HG02763 (cell line): ENCODE data around the gene ISCA2.
"Not testable (repeated sequence)": the region's sequence is repeated elsewhere in the genome, so short reads cannot be mapped to it uniquely, and the experiment has no call there.

ENCODE experiments used
- ATAC-seq: cut with Tn5 transposase; IDR thresholded peaks from one replicate; pipeline ENCODE4 v1.9.1; 2021; ENCODE audit warnings: mild to moderate bottlenecking, moderate library complexity; ENCODE audit not compliant: unreplicated experiment

The ISCA2 gene

DNA sequence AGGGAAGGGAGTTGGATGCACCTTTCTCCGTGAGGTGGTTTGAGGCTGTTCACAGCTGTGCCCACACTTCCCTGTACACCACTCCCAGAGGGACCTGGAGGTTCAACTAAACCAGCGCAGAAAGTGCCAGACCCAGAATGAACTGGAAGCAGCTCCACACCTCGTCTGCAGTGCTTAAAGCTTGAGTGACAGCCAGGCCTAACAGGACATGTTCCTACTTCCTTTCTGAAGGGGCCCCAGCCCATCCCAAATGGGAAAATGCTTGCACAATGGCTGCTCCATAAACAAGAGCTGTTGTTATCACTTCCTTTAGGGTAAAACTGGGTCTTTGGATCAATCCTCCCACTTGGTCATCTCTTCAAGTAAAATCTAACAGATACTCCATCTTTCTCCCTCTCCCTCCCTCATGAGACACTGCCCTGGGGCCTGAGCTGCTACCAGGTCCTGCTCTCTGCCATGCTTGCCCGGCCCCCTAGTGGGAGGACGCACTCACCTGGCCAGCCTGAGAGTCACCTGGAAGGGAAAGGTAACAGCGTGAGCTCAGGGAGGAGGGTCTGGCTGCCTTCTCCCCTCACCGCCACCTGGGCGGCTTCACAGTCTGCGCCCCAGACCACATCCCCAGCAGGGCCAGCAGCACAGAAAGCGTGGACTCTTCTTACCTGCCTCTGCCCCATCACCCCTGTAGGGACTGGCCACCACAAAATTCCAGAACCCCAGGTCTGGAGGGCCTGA, 33.5 kb downstream of the ISCA2 start:
- ATAC-seq: no peak

DNA sequence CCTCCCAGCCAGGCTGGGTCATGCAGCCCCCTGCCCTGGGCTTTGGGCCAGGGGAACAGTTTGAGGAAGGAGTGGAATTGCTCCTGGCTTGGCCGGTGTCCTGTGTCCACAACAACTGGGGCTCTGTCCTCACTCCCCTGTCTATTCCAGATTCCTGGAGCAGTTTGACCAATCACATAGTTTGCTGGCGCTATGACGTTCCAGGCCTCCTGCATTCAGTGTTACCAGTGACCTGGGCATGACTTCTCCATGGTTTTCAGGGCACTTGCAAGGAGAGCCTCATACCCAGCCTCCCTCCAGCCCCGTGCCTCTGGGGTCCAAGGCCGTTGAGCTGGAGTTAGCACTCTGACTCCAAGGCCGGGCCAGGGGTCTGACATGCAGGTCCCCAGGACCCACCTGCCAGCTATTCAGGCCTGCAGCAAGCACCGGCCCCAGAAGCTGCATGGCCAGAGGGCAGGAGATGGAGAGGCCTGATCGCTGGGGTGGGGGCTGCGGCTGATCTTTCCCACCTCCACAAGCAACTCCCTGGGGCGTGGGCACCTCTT, 34.2 kb downstream of the ISCA2 start:
- ATAC-seq: no peak

DNA sequence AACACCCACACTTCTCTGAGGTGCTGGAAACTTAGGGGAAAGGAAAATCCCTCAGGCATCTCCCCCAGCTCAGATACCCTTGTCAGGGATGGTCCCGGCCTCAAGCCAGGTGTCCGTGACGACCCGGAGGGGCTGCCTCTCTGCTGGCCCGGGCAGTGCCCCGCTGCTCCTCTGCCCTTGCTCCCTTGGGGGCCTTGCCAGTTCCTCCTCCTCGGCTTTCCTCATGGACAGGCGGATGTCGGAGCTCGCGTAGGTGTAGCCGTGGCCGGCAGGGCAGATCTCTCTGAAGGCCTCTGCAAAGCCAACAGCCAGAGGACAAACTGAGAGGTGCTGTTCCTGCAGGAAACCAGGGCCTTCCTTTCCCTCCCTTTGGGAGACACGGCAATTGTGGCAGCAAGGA, 34.8 kb downstream of the ISCA2 start:
- no peak for ATAC-seq

DNA sequence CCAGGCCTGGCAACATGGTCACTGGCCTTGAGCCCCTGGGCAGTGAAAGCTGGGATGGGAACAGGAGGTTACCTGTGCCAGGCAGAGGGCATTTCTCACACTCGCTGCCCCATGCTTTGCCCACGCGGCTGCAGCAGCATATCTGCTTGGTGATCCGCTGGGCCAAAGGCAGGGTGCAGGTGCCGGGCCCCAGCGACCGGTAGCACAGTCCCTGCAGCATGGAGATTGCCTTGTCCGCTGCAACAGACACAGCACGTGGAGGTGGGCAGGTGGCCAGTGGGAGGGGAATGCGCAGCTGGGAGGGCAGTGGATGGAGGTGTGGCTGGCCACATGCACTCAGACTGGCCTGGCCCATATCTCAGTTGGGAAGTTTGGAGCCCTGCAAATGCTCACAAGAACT, 35.3 kb downstream of the ISCA2 start:
- no peak for ATAC-seq

DNA sequence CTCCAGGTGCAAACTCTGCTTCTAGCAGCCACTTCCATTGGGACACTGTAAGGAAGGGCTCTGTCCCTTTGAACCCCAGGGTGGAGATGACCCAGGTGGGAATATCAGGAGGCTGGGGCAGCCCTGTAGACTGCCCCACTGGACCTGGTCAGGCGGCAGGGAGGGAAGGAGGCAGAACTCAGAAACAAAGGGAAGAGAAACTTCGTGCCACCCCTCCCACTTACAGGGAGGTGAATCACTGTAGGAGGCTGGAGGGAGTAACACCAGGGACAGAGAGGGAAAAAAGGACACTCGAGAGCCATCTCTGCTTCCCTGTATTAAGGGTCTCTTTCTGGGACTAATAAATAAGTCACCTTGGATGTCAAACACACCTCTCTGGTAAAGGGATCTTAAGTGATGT, 37.4 kb downstream of the ISCA2 start:
- ATAC-seq: no peak

DNA sequence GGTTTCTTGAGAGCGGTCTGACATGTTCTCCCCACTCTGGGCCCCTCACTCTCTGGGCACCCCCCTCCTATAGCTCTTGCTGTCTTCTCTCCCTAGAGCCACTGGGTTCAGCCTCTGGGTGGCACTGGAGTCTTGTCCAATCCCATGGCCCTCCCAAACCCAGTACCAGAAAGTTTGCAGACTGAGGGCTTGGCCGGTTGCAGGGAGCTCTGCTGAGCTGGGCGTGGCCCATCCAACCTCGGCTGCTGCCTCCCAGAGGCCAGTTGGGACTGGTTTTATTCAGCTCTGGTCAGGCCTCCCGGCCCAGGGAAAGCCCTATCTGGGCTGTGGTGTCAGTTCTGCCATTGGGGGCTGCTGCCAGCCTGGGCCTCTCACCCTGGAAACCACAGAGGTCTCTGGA, 37.9 kb downstream of the ISCA2 start:
- ATAC-seq: no peak

DNA sequence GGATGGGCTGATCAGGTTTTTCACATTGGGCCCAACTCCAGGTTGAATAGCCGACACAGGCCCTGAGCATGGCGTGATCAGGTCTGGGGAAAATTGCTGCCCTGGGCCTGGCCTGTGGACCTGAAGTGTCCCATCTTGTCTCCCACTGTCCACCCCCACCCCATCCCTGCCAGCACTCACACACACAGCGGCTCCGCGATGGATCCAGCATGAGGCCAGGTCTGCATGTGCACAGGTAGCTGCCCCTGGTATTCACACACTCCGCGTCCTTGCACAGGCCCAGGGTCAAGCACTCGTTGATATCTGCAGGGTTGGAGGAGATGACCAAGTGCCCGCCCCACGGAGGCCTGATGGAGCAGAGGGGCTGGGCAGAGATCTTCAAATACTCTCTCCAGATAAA, 38.7 kb downstream of the ISCA2 start:
- no peak for ATAC-seq

DNA sequence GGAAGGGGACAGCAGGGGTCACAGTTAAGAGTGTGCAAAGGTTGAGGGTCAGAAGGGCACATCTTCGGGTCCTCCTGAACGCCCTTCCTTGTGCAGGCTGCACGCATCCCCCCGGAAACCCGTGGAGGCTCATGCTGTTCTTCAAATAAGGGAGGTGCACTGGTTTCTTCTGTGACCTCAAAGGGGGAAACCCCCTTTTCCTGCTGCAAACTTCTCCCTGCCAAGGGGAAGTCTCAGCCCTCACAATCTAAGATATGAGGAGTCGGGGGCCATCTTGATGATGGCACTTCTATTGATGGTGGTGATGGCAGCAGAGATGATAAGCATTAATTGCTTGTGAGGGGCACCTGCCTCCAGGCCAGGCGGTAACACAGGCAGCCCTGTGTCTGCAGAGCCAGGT, 40.0 kb downstream of the ISCA2 start:
- ATAC-seq: no peak

DNA sequence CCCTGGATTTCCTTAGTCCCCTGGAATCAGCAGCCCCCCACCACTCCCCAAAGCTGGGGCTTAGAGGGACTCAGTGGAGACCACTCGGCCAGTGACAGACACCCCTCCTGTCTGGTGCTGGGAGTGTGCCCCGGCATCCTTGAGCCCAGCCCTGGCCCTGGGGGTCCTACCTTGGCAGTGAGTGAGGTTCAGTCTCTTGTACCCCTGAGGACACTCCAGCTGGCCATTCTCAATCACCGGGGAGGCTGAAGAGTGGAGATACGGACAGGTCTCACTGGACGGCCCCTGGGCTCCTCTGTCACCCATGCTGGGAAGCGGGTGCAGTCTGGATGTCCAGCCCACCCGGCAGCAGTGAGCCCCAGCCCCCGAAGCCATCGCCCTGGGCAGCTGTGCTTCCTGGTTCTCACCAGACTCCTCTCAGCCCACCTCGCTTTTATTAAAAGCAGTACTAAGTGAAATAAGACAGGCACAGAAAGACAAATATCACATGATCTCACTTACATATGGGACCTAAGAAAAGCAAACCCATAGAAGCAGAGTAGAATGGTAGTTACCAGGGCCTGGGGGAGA, 42.3 kb downstream of the ISCA2 start:
- no peak for ATAC-seq

DNA sequence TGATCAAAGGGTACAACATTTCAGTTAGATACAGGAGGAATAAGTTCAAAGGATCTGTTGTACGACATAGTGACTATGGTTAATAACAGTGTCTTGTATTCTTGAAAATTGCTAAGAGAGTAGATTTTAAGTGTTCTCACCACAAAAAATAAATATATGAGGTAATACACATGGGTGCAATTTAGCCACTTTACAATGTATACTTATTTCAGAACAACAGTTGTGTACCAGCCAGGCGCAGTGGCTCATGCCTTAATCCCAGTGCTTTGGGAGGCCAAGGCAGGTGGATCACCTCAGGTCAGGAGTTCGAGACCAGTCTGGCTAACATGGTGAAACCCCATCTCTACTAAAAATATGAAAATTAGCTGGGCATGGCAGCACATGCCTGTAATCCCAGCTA, 42.8 kb downstream of the ISCA2 start:
- ATAC-seq: not testable (repeated sequence)

DNA sequence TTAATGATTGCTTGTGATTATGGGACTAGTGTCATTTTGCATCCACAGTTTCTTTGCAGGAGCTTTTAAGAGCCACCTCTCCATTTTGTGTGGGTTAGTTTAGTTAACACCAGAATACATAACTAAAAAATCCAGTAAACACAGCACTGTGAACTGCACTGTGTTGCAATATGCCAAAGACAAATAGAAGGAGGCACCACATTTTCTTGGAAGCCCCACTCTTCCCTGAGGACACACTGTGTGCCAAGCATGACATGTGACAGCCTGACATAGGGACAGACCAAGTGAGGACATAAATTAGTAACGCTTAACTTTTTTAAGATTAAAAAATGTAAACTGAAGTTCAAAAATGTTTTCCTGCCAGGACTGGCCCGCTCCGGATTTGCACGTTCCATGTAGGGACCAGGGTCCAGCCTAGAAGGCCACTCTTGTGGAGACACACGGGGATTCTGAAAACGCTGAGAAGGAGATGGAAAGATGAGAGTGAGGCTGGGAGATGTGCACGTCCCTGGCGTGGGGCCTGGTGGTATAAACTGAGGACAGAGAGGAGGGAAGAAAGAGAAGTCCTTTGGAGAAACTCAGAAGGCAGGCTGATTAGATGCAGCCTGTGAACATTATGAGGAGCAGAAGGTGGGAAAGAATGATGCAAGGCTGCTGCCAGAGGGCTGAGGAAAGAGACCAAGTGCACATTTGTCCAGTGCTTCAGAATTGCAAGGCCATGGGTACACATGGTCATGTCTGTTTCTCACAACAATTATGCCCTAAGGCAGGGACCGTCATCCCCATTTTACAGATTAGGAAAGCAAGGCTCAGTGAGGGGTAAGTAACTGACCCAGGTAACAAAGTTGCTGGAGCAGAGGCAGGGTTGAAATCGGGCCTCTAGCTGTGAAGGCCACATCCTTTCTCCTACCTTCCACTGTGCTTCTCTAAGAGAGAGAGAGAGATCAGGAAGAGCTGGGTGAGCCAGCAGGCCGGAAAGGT, 45.1 kb downstream of the ISCA2 start:
- ATAC-seq: no peak

DNA sequence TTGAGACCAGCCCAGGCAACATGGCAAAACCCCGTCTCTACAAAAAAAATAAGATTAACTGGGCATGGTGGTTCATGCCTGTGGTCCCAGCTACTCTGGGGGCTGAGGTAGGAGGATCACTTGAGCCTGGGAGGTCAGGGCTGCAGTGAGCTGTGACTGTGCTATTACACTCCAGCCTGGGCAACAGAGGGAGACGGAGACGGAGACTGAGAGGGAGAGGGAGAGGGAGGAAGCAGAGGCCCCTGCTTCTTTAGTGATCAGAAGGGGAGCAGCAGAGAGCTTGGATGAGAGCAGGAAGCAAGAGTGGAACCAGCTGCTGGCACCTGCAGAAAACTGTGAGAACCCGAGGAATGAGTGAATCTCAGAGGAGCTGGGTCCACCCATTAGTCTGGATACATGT, 45.9 kb downstream of the ISCA2 start:
- ATAC-seq: no peak

DNA sequence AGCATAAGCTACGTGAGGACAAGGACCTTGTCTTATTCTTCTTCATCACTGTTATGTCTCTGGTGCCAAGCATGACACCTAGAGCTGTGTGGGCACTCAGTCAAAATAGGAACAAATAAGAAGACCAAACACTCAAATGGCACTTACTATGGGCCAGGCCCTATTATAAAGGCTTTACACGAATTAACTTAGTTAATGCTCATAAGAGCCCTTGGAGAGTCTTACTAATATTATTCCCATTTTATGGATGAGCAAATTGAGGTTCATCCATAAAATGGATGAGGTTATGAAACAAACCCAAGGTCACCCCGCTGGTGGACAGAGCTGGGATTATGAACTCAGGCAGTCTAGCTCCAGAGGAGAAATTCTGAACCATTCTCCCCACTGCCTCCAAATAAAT, 47.7 kb downstream of the ISCA2 start:
- no peak for ATAC-seq

DNA sequence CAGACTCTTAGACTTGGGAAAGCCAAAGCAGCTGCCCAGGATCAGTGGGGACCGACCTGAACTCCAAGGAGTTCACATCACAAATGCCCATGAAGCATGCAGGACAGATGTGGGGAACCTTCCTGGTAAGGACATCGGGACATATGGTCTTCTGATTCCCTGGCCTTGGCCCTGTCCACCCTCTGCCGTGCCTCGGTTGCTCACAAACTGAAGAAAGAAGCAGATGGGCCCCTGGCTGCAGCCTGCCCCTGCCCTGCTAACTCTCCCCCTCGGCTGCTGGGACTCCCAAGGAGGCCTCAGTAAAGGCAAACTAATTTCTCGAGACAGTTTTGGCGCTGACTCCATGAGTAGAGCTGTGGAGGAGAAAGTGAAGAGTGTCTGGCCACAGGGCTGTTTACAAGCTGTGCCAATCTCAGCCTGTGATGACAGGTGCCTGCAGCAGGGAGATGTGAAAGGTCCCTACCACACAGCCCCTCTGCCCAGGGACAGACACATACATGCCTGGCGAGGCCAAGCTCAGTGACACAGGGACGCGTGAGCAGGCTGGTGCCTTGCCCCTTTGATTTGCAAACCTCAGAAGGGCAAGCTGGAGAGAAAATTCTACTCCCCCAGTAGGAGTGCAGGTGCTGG, 48.6 kb downstream of the ISCA2 start:
- no peak for ATAC-seq

DNA sequence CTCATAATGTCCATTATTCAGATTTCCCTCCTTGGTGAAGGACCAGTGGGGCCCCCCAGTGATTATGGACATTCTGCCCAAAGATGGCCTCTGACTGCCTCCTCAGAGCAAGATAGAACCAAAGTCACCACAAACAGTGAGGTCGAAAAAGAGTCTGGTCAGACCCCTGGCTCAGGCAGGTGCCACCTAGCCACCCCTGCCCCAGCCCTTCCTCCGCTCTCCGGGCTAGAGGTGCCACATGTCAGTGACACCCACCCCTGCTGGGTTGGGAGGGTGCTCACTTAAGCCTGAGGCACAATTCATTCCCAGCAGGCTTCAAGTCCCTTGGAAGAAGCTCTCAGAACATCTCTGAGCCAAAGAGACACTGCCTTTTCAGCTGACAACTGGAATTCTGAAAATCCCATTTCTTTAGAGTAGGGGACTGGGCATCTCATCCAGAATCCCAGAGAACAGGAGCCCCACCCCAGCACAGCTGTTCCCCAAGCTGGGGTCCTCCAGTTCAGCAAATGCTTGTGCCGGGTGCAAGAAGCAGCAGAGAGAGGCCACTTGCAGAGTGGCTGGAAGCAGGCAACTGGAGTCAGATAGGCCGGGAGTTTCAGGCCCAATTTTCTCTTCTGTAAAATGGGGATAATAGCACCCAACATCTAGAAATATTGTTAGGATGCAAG, 50.3 kb downstream of the ISCA2 start:
- no peak for ATAC-seq

DNA sequence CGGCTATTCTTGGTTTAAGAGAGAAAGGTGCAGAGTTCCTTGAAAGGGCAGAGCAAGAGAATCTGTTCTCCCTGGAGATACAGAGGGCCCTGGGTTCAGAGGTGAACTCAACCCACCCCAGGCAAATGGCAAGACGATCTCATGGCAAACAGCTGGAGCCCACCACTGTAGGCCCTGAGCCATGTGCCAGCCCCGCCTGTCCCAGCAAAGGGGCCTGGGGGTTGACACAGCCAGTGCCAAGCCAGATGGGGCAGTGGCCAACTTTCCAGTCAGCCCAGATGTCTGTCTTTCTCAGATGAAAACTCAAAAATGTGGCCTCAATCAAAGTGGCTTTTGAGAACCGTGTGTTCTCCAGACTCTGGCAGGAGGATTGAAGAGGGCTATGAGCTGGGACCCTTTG, 51.8 kb downstream of the ISCA2 start:
- ATAC-seq: no peak

DNA sequence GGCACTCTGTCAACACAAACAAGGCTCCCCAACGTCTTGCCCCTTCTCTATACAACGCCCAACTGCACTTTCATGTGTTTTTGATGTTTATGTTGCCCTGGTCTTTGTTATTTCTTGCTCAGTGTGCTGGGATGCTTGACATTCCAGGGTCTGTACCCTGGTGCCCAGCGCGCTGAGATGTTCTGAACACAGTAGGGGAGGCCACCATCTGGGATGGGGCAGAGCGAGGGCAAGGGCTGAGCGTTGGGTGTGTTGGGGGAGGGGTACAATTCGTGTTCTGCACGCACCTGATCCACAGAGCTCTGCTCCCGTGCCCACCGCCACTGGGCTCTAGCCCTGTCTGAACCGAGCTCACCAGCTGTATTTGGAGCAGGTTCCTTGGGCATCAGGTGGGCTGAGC, 52.9 kb downstream of the ISCA2 start:
- ATAC-seq: no peak
